ENCODE data around the gene TMEM182.
A peak's percentile ranks its signal among the peaks of the same experiment; 100 is the strongest.

TMEM182 gene

DNA sequence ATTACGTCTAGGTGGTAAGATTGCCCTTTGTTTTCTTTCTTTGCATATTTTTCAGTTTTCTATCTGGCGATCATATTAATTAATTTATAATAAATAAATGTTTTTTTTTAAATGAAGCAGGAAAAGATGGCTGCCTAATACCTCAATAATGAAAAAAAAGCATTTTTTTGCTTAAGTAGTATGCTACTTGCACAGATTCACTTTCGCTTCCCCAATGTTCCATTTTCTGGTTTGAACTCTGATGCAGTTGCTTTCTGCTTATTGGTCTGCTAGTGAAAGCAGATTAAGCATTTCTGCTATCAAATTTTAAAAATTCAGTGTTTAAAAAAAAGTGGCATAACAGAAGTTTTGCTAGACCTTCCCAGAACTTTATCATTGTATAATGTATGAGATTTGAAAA, 11.9 kb upstream of the TMEM182 start:
- no peak for DNase-seq (ENCODE audit: extremely low spot score)
- CTCF ChIA-PET: no interaction called here
- no peak for TF ChIP-seq ARNT (IDR thresholded peaks at IDR 0.05)
- POLR2A ChIA-PET: no interaction called here

- no peak for TF ChIP-seq ELF4 (IDR thresholded peaks at IDR 0.05)
- no peak for TF ChIP-seq PKNOX1 (IDR thresholded peaks at IDR 0.05)
- peak; percentile 32 for DNase-seq (ENCODE audit: extremely low spot score)
- POLR2A ChIA-PET: interaction anchor here (2.3 kb wide), 1 partner anchor 17 kb away, joined by 9 read pairs; a partner anchor contains a TSS
- CTCF ChIA-PET: interaction anchor here (0.6 to 4.0 kb wide), 15 partner anchors 9 to 63 kb away, joined by 3 to 27 read pairs (median 5); partner anchors contain the start of gene TMEM182
Observed at GRCh38 chr2:102753563-102754159, 8.2 kb upstream of the TMEM182 start.

DNA sequence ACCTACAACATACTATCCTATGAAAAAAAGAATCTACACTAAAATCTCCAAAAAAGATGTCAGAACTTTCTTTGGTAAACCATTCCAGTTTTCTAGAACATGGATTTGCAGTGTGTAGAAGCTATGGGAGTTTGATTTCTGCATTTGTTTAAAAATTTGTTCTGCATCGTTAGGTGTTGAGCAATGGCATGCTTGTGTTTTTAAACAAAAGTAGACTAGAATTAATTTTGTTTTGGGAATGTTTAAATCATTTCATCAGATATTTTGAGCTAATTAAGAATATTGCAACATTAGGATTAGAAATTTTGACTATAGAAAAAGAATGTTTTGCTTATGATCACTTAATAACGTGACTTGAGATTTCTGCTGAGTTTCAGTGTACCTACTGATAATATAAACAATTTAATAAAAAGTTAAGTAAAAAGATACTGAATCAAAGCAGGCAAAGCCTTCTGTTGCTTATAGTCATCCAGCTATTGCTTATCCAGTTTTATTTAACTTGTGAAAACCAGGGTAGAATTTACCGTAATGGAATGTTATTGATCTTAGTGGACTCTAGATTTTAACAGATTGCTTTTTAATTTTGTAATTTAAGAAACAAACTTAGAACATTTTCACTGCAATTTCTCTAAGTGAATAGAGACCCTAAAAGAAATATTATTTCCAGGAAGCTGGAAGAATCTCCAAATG, 7.2 kb upstream of the TMEM182 start:
- ChIA-PET POLR2A (no interaction called here), CTCF (interaction anchor here (0.8 to 4.0 kb wide), 2 partner anchors 29 to 52 kb away, joined by 3 to 27 read pairs; no protein-coding TSS in a partner anchor)
- no peak for TF ChIP-seq TARDBP (IDR thresholded peaks at IDR 0.05)
- no peak for TF ChIP-seq FOXA1 (IDR thresholded peaks at IDR 0.05)
- TF ChIP-seq HDGF (IDR thresholded peaks at IDR 0.05; ENCODE audit: borderline replicate concordance): no peak
- TF ChIP-seq LEF1 (IDR thresholded peaks at IDR 0.05; ENCODE audit: borderline replicate concordance): no peak
- TF ChIP-seq CTBP1 (IDR thresholded peaks at IDR 0.05; ENCODE audit: borderline replicate concordance): no peak
- TF ChIP-seq NFRKB (IDR thresholded peaks at IDR 0.05): no peak
- TF ChIP-seq SP1 (IDR thresholded peaks at IDR 0.05): no peak
- TF ChIP-seq L3MBTL2 (conservative IDR thresholded peaks at IDR 0.05): no peak
- no peak for TF ChIP-seq FOXM1 (IDR thresholded peaks at IDR 0.05; ENCODE audit: borderline replicate concordance)
- TF ChIP-seq SUZ12 (IDR thresholded peaks at IDR 0.05): no peak
- no peak for DNase-seq (ENCODE audit: extremely low spot score)

DNA sequence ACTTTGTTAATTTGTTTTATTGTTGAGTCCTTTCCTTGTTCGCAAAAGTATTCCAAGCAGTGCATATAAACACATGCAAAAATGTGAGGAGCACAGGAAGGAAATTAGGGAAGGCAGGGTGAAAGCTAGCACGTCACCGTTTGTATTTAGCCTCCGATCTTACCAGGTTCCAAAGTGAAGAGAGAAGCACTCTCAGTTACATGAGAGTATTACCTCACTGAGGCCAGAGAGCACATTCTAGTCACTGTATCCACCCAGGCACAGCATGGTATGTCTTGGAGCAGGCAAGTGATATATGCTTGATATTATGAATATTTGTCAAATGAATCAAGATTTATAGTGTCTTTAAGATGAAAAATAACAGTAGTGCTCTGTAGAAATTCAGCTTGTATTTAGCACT, 6.5 kb upstream of the TMEM182 start:
- TF ChIP-seq LEF1 (IDR thresholded peaks at IDR 0.05; ENCODE audit: borderline replicate concordance): no peak
- no peak for TF ChIP-seq NFRKB (IDR thresholded peaks at IDR 0.05)
- TF ChIP-seq CTBP1 (IDR thresholded peaks at IDR 0.05; ENCODE audit: borderline replicate concordance): no peak
- TF ChIP-seq ZNF384 (IDR thresholded peaks at IDR 0.05): no peak
- no peak for TF ChIP-seq BHLHE40 (IDR thresholded peaks at IDR 0.05; ENCODE audit: borderline replicate concordance)
- TF ChIP-seq HDGF (IDR thresholded peaks at IDR 0.05; ENCODE audit: borderline replicate concordance): no peak
- TF ChIP-seq FOXM1 (IDR thresholded peaks at IDR 0.05; ENCODE audit: borderline replicate concordance): no peak
- TF ChIP-seq FOXK2 (IDR thresholded peaks at IDR 0.05): no peak
- no peak for TF ChIP-seq FOXA1 (IDR thresholded peaks at IDR 0.05)
- no peak for TF ChIP-seq ARNT (IDR thresholded peaks at IDR 0.05)
- TF ChIP-seq PKNOX1 (IDR thresholded peaks at IDR 0.05): no peak
- no peak for TF ChIP-seq SUZ12 (IDR thresholded peaks at IDR 0.05)
- TF ChIP-seq SP1 (IDR thresholded peaks at IDR 0.05): no peak
- no peak for TF ChIP-seq L3MBTL2 (conservative IDR thresholded peaks at IDR 0.05)
- no peak for TF ChIP-seq TARDBP (IDR thresholded peaks at IDR 0.05)
- no peak for TF ChIP-seq ELF4 (IDR thresholded peaks at IDR 0.05)
- DNase-seq (ENCODE audit: extremely low spot score): no peak
- ChIA-PET CTCF (interaction anchor here (4.0 kb wide), 1 partner anchor 52 kb away, joined by 27 read pairs; no protein-coding TSS in a partner anchor), POLR2A (no interaction called here)

DNA sequence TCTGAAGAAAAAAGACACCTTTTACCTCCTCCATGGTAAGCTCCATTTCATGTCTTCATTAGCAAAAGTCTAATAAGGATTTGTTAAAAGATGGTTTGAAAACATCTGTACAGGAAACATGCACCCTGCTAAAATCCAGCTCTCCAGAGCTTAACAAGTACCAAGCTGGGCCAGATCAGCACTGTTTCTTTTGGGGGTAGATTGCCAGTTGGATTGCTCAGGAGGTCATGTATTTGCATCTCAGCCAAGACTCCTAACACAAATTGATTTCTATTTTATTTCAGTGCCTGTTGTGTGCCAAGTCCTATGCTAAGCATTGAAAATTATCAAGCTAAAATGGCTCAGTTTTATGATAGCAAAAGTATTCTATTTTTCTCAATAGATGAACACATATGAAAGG, 3.4 kb upstream of the TMEM182 start:
- ChIA-PET POLR2A (no interaction called here), CTCF (interaction anchor here (0.7 to 1.2 kb wide), 3 partner anchors 10 to 143 kb away, joined by 3 to 4 read pairs (median 3); no protein-coding TSS in a partner anchor)
- no peak for DNase-seq (ENCODE audit: extremely low spot score)
- TF ChIP-seq CTBP1 (IDR thresholded peaks at IDR 0.05; ENCODE audit: borderline replicate concordance): no peak
- no peak for TF ChIP-seq PKNOX1 (IDR thresholded peaks at IDR 0.05)
- no peak for TF ChIP-seq FOXK2 (IDR thresholded peaks at IDR 0.05)
- no peak for TF ChIP-seq HDGF (IDR thresholded peaks at IDR 0.05; ENCODE audit: borderline replicate concordance)
- TF ChIP-seq ZNF384 (IDR thresholded peaks at IDR 0.05): no peak
- TF ChIP-seq ARNT (IDR thresholded peaks at IDR 0.05): no peak
- no peak for TF ChIP-seq LEF1 (IDR thresholded peaks at IDR 0.05; ENCODE audit: borderline replicate concordance)
- TF ChIP-seq L3MBTL2 (conservative IDR thresholded peaks at IDR 0.05): no peak
- no peak for TF ChIP-seq BHLHE40 (IDR thresholded peaks at IDR 0.05; ENCODE audit: borderline replicate concordance)
- TF ChIP-seq FOXA1 (IDR thresholded peaks at IDR 0.05): no peak
- no peak for TF ChIP-seq NFRKB (IDR thresholded peaks at IDR 0.05)
- no peak for TF ChIP-seq SP1 (IDR thresholded peaks at IDR 0.05)
- no peak for TF ChIP-seq FOXM1 (IDR thresholded peaks at IDR 0.05; ENCODE audit: borderline replicate concordance)
- no peak for TF ChIP-seq TARDBP (IDR thresholded peaks at IDR 0.05)
- TF ChIP-seq ELF4 (IDR thresholded peaks at IDR 0.05): no peak
- no peak for TF ChIP-seq SUZ12 (IDR thresholded peaks at IDR 0.05)

GRCh38 chr2:102764083-102764482, 2.3 kb downstream of the TMEM182 start:
- POLR2A ChIA-PET: no interaction called here
- CTCF ChIA-PET: interaction anchor here (2.5 kb wide), 1 partner anchor 11 kb away, joined by 10 read pairs; no protein-coding TSS in a partner anchor
- DNase-seq (ENCODE audit: extremely low spot score): no peak
- TF ChIP-seq LEF1 (IDR thresholded peaks at IDR 0.05; ENCODE audit: borderline replicate concordance) (no peak), CTBP1 (IDR thresholded peaks at IDR 0.05; ENCODE audit: borderline replicate concordance) (no peak), PKNOX1 (IDR thresholded peaks at IDR 0.05) (no peak), SP1 (IDR thresholded peaks at IDR 0.05) (no peak), ZNF384 (IDR thresholded peaks at IDR 0.05) (no peak), HDGF (IDR thresholded peaks at IDR 0.05; ENCODE audit: borderline replicate concordance) (no peak), TARDBP (IDR thresholded peaks at IDR 0.05) (no peak), BHLHE40 (IDR thresholded peaks at IDR 0.05; ENCODE audit: borderline replicate concordance) (no peak), ARNT (IDR thresholded peaks at IDR 0.05) (no peak), L3MBTL2 (conservative IDR thresholded peaks at IDR 0.05) (no peak), ELF4 (IDR thresholded peaks at IDR 0.05) (no peak), FOXM1 (IDR thresholded peaks at IDR 0.05; ENCODE audit: borderline replicate concordance) (no peak), FOXA1 (IDR thresholded peaks at IDR 0.05) (no peak), FOXK2 (IDR thresholded peaks at IDR 0.05) (no peak)
